HCT116 (cell line): ENCODE results near the gene APH1B. TPM values are rescaled to one million over a fixed set of nuclear protein-coding genes. Genes with fewer than 3 reads are reported as not detected.
A peak's percentile ranks its signal among the peaks of the same experiment; 100 is the strongest.

Source experiments
- ATAC-seq: fragments of 200-7000 bp; cut with Tn5 transposase; 2 replicates; pipeline ENCODE4 v1.9.1; 2020; ENCODE audit warnings: mild to moderate bottlenecking, moderate library complexity
- BruUV-seq: library from RNA; stranded (reverse); fragments of 400-500 nt; replicated peaks from 2 replicates; lab custom pipeline; 2021; lab: Mats Ljungman, UMichigan
- CTCF ChIA-PET: fragments of 300-600 bp; sonication (Branson Sonifier 250); formaldehyde crosslinking; loops from one replicate; lab custom pipeline; 2021; ENCODE audit warnings: antibody characterized with exemption; lab: Charles Lee
- POLR2A ChIA-PET: fragments of 300-600, 350-600 bp; sonication (Branson Sonifier 250); formaldehyde crosslinking; loops from one replicate; lab custom pipeline; 2021; ENCODE audit warnings: antibody characterized with exemption; lab: Charles Lee
- RAD21 ChIA-PET, 2 experiments: fragments of 300-600 bp; sonication (Branson Sonifier 250); formaldehyde crosslinking; loops; one replicate each; lab custom pipeline; 2023; ENCODE audit warnings: low total read pairs in 2 of 2; ENCODE audit not compliant: uncharacterized antibody in 2 of 2, unreplicated experiment in 2 of 2, low non-redundant PET in 1 of 2; lab: Charles Lee
- DNase-seq: peaks from one replicate; pipeline ENCODE4 v3.0.0-alpha.2; 2010; ENCODE audit warnings: low read depth, low spot score
- H2AFZ ChIP-seq: fragments of 200-600 bp; shearing (Covaris generic), sonication (generic); 2 replicates; pipeline ENCODE4 v1.6.1; 2017; ENCODE audit warnings: low read depth, mixed run types, mixed read lengths, antibody characterized with exemption, low read length; ENCODE audit not compliant: poor library complexity, severe bottlenecking
- H3K27ac ChIP-seq: 2 replicates; pipeline ENCODE4 v1.5.1; 2012; ENCODE audit warnings: low read depth, low read length
- H3K27me3 ChIP-seq: fragments of 200-600 bp; sonication (generic); 2 replicates; pipeline ENCODE4 v1.6.1; 2016; ENCODE audit warnings: mixed run types, low read length, mixed read lengths; ENCODE audit not compliant: insufficient read depth
- H3K36me3 ChIP-seq, 2 experiments: fragments of 200-500 bp in 1 of 2; fragments of 200-600 bp in 1 of 2; sonication (Bioruptor generic) in 1 of 2; sonication (generic) in 1 of 2; 2 replicates each; pipeline versions ENCODE4 v1.5.1 to v1.6.1; 2014 to 2016; ENCODE audit warnings: low read length in 2 of 2, inconsistent platforms in 1 of 2, mixed read lengths in 1 of 2, mixed run types in 1 of 2; ENCODE audit not compliant: insufficient read depth in 2 of 2, control insufficient read depth in 1 of 2
- H3K4me1 ChIP-seq, 2 experiments: fragments of 200-600 bp in 1 of 2; sonication (generic) in 1 of 2; 2 replicates each; pipeline versions ENCODE4 v1.5.1 to v1.6.1; 2012 to 2017; ENCODE audit warnings: low read length in 2 of 2, inconsistent platforms in 1 of 2, mild to moderate bottlenecking in 1 of 2, mixed read lengths in 1 of 2, mixed run types in 1 of 2, moderate library complexity in 1 of 2; ENCODE audit not compliant: insufficient read depth in 2 of 2, control insufficient read depth in 1 of 2
- H3K4me2 ChIP-seq: fragments of 200-600 bp; sonication (generic); 2 replicates; pipeline ENCODE4 v1.6.1; 2017; ENCODE audit warnings: mixed run types, low read length, mixed read lengths
- H3K4me3 ChIP-seq, 2 experiments: fragments of 200-600 bp in 1 of 2; sonication (generic) in 1 of 2; replicated peaks in 1 of 2; 2 replicates each; pipeline ENCODE4 v1.5.1; 2011 to 2016; ENCODE audit warnings: low read length in 2 of 2, control low read depth in 1 of 2, low read depth in 1 of 2, mild to moderate bottlenecking in 1 of 2, mixed read lengths in 1 of 2, mixed run types in 1 of 2
- H3K79me2 ChIP-seq: fragments of 200-600 bp; sonication (generic); 2 replicates; pipeline ENCODE4 v1.6.1; 2017; ENCODE audit warnings: mild to moderate bottlenecking, mixed run types, low read length, moderate library complexity, mixed read lengths; ENCODE audit not compliant: insufficient read depth
- H3K9ac ChIP-seq: fragments of 200-600 bp; sonication (generic); 2 replicates; pipeline ENCODE4 v1.6.1; 2016; ENCODE audit warnings: low read length, mixed read lengths
- H3K9me2 ChIP-seq: fragments of 200-600 bp; sonication (generic), shearing (Covaris generic); 2 replicates; pipeline ENCODE4 v1.6.1; 2017; ENCODE audit warnings: mixed run types, mild to moderate bottlenecking, moderate library complexity; ENCODE audit not compliant: insufficient read depth
- H3K9me3 ChIP-seq, 2 experiments: fragments of 200-500 bp in 1 of 2; fragments of 200-600 bp in 1 of 2; sonication (Bioruptor generic) in 1 of 2; sonication (generic) in 1 of 2; 2 replicates each; pipeline ENCODE4 v1.6.1; 2014 to 2017; ENCODE audit warnings: low read length in 2 of 2, mixed read lengths in 2 of 2, inconsistent platforms in 1 of 2, low read depth in 1 of 2, mild to moderate bottlenecking in 1 of 2, mixed run types in 1 of 2, moderate library complexity in 1 of 2; ENCODE audit not compliant: control insufficient read depth in 1 of 2, insufficient read depth in 1 of 2
- H4K20me1 ChIP-seq: fragments of 200-600 bp; sonication (generic), shearing (Covaris generic); 2 replicates; pipeline ENCODE4 v1.6.1; 2017; ENCODE audit warnings: mixed run types, mild to moderate bottlenecking, moderate library complexity; ENCODE audit not compliant: insufficient read depth
- CBX3 ChIP-seq: IDR thresholded peaks from 2 replicates; pipeline ENCODE4 v1.6.1; 2012; ENCODE audit warnings: low read depth
- CEBPB ChIP-seq: IDR thresholded peaks from 2 replicates; pipeline ENCODE4 v1.6.1; 2012; ENCODE audit warnings: low read depth
- CTCF ChIP-seq, 3 experiments: fragments of 200-600 bp in 1 of 3; sonication (generic) in 1 of 3; IDR thresholded peaks in 2 of 3; conservative IDR thresholded peaks in 1 of 3; 2 replicates each; pipeline ENCODE4 v1.5.1; 2012 to 2017; ENCODE audit warnings: low read depth in 2 of 3, low read length in 2 of 3, antibody characterized with exemption in 1 of 3, borderline replicate concordance in 1 of 3, control low read depth in 1 of 3, mild to moderate bottlenecking in 1 of 3, mixed read lengths in 1 of 3, mixed run types in 1 of 3, moderate library complexity in 1 of 3; ENCODE audit not compliant: insufficient read depth in 1 of 3
- EGR1 ChIP-seq: IDR thresholded peaks from 2 replicates; pipeline ENCODE4 v1.6.1; 2012; ENCODE audit warnings: low read depth
- EZH2 ChIP-seq: fragments of 200-600 bp; sonication (generic); IDR thresholded peaks from 2 replicates; pipeline ENCODE4 v1.6.1; 2017; ENCODE audit warnings: antibody characterized with exemption, mixed run types
- EZH2phosphoT487 ChIP-seq: fragments of 200-600 bp; IDR thresholded peaks from 2 replicates; pipeline ENCODE4 v1.6.1; 2018; ENCODE audit warnings: antibody characterized with exemption, borderline replicate concordance
- FOSL1 ChIP-seq: IDR thresholded peaks from 2 replicates; pipeline ENCODE4 v1.6.1; 2012; ENCODE audit warnings: low read depth
- JUND ChIP-seq: IDR thresholded peaks from 2 replicates; pipeline ENCODE4 v1.6.1; 2012
- MAX ChIP-seq: IDR thresholded peaks from 2 replicates; pipeline ENCODE4 v1.6.1; 2012
- POLR2A ChIP-seq: IDR thresholded peaks from 2 replicates; pipeline ENCODE4 v1.7.0; 2011; ENCODE audit warnings: borderline replicate concordance; ENCODE audit not compliant: insufficient read depth, insufficient read length; ENCODE audit errors: extremely low read depth
- POLR2AphosphoS5 ChIP-seq: IDR thresholded peaks from 2 replicates; pipeline ENCODE4 v1.6.1; 2011; ENCODE audit warnings: mild to moderate bottlenecking, low read depth, low read length, moderate library complexity
- RAD21 ChIP-seq: IDR thresholded peaks from 2 replicates; pipeline ENCODE4 v1.6.1; 2012; ENCODE audit warnings: low read depth, mild to moderate bottlenecking
- SIN3A ChIP-seq: IDR thresholded peaks from 2 replicates; pipeline ENCODE4 v1.6.1; 2012; ENCODE audit warnings: low read depth
- SP1 ChIP-seq: IDR thresholded peaks from 2 replicates; pipeline ENCODE4 v1.6.1; 2012; ENCODE audit warnings: low read depth
- SRF ChIP-seq: IDR thresholded peaks from 2 replicates; pipeline ENCODE4 v1.6.1; 2012; ENCODE audit warnings: low read depth
- TCF7L2 ChIP-seq: IDR thresholded peaks from 2 replicates; pipeline ENCODE4 v1.7.0; 2011; ENCODE audit warnings: borderline replicate concordance, inconsistent platforms; ENCODE audit not compliant: insufficient read depth, insufficient read length; ENCODE audit errors: extremely low read depth
- YY1 ChIP-seq: IDR thresholded peaks from 2 replicates; pipeline ENCODE4 v1.6.1; 2011; ENCODE audit warnings: low read length, low read depth, moderate library complexity, mild to moderate bottlenecking; ENCODE audit not compliant: insufficient replicate concordance; ENCODE audit errors: extremely low read depth
- ZBTB33 ChIP-seq: IDR thresholded peaks from 2 replicates; pipeline ENCODE4 v1.6.1; 2011; ENCODE audit warnings: mild to moderate bottlenecking, low read length, moderate library complexity; ENCODE audit not compliant: insufficient replicate concordance; ENCODE audit errors: extremely low read depth
- ZNF274 ChIP-seq: fragments of 200-500 bp; sonication (Bioruptor generic); IDR thresholded peaks from 2 replicates; pipeline ENCODE4 v1.6.1; 2014; ENCODE audit warnings: mild to moderate bottlenecking, low read depth, low read length, inconsistent platforms
- intact Hi-C: fragments of 100-400 bp; cut with micrococcal nuclease; formaldehyde crosslinking; loops from 2 replicates; pipeline ENCODE4 v1.10.0; 2022
- total RNA-seq: library from RNA; stranded (reverse); gene quantifications from one replicate; pipeline ENCODE4 v1.2.1, GENCODE V29; 2021; ENCODE audit not compliant: unreplicated experiment

Gene APH1B
- total RNA-seq, 1 experiment from 2014 or later: 8.5 TPM

- TF ChIP-seq CTCF (IDR thresholded peaks at IDR 0.05 in 2 of 3, conservative IDR thresholded peaks at IDR 0.05 in 1 of 3; ENCODE audit: borderline replicate concordance in 1 of 3, insufficient read depth in 1 of 3, low read depth in 2 of 3, low read length in 2 of 3) (no peak), POLR2A (no peak), JUND (no peak), CEBPB (no peak), EZH2 (no peak), YY1 (no peak), SRF (no peak), SIN3A (no peak), TCF7L2 (no peak), CBX3 (no peak), EZH2phosphoT487 (no peak), FOSL1 (no peak), ZNF274 (no peak)
These were observed 21.9 kb upstream of the APH1B start (continued) for GRCh38 chr15:63255489-63255990.

GRCh38 chr15:63256433-63257274 lies 20.8 kb upstream of the APH1B start:
- BruUV-seq: no TSS peak
- CTCF ChIA-PET: no interaction called here
- intact Hi-C loops: no loop called here
- H3K27ac ChIP-seq: no peak overlapping the region
- no peak for DNase-seq
- RAD21 ChIA-PET: no interaction called here
- H3K9me3 ChIP-seq: no peaks in the 10 kb centered on the region
- H3K9me2 ChIP-seq: no peaks in the 10 kb centered on the region
- H3K4me3 ChIP-seq: no peak overlapping the region
- peak overlapping the region; percentile 38; the same call in 1 of the 2 replicates for H3K4me2 ChIP-seq
- ATAC-seq: peak; percentile 79
- no peak overlapping the region for H2AFZ ChIP-seq
- TF ChIP-seq EGR1 (no peak), POLR2AphosphoS5 (no peak), EZH2 (no peak), POLR2A (no peak), JUND (peak; percentile 33; the same call in 1 of the 2 replicates), SRF (no peak), FOSL1 (peak; percentile 28; the same call in 1 of the 2 replicates), SP1 (no peak), EZH2phosphoT487 (no peak), CBX3 (no peak), RAD21 (no peak), MAX (no peak), ZBTB33 (no peak), SIN3A (no peak), CEBPB (no peak)
- peaks cover 13 to 17% of the 10 kb centered on the region in 2 experiments for H3K4me1 ChIP-seq
- H3K27me3 ChIP-seq: no peaks in the 10 kb centered on the region
- H3K9ac ChIP-seq: no peak overlapping the region
- no peaks in the 10 kb centered on the region for H3K36me3 ChIP-seq
- POLR2A ChIA-PET: no interaction called here
- H3K79me2 ChIP-seq: no peaks in the 10 kb centered on the region
- H4K20me1 ChIP-seq: no peaks in the 10 kb centered on the region
